SH-SY5Y (cell line): ENCODE results near the gene STX19.

Source experiments
- GATA2 ChIP-seq: IDR thresholded peaks from 2 replicates; pipeline ENCODE4 v1.6.1; 2011; ENCODE audit warnings: mild to moderate bottlenecking, low read depth, low read length
- GATA3 ChIP-seq: IDR thresholded peaks from 2 replicates; pipeline ENCODE4 v1.6.1; 2011; ENCODE audit warnings: low read depth, mild to moderate bottlenecking, low read length, moderate library complexity

DNA sequence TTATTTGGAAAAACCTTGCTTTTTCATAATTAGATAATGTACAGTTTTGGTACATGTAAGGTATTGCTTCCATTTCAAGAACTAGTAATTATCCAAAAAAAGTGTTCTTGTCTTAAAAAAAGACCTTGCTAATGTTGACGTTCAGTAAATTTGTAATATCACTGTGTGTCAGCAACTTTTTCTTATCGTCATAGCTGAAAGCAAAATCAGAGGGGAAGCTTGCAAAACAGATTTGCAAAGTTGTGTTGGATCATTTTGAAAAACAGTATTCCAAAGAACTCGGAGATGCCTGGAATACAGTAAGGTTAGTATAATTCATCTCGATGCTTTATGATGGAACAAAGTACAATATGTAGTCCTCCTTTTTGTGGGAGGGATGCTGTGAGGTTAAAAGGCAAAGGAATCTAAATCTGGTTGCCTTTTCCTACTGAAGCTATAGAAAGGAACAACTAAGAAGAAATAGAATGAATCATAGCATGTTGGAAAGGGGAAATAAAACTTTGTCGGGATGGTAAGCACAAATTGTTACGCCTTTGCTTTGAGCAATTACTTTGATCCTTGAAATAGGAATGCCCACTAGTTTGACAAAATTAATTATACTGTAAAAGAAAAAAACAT is 36.0 kb upstream of the STX19 start:
- TF ChIP-seq GATA3 (no peak), GATA2 (no peak)
